Astrocyte of the hippocampus (primary cell): ENCODE data around the gene ATP6AP1.

ENCODE experiments used
- DNase-seq: peaks from one replicate; pipeline ENCODE4 v3.0.0; 2011; ENCODE audit warnings: low read depth, low spot score

The ATP6AP1 gene

DNA sequence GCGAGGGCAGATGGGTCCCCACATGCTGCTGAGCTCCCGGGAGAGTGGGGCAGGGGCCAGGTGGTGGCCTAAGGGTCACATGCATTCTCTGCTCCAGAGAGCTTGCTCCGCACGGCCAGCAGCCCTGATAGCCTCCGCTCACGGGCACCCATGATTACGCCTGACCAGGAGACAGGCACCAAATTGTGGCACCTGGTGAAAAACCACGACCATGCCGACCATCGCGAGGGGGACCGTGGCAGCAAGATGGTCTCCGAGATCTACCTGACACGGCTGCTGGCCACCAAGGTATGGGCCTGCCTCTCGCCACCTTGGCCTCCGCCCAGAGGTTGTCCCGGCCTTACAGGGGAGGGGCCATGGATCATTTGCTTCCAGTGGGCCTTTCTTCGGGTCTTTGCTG is 41.4 kb downstream of the ATP6AP1 start:
- DNase-seq = no peak

DNA sequence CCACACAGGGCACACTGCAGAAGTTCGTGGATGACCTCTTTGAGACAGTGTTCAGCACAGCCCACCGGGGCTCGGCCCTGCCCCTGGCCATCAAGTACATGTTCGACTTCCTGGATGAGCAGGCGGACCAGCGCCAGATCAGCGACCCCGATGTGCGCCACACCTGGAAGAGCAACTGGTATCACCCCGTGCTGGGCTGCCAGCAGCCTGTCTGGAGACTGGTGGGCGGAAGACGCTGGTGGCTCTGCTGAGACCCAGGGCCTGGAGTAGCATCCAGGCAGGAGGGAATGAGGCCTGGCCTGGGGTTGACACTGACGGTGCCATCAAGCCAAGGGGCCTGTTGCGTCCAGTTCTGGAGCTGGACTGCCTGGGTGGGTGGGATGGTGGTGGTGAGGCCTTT is 42.0 kb downstream of the ATP6AP1 start:
- no peak for DNase-seq

DNA sequence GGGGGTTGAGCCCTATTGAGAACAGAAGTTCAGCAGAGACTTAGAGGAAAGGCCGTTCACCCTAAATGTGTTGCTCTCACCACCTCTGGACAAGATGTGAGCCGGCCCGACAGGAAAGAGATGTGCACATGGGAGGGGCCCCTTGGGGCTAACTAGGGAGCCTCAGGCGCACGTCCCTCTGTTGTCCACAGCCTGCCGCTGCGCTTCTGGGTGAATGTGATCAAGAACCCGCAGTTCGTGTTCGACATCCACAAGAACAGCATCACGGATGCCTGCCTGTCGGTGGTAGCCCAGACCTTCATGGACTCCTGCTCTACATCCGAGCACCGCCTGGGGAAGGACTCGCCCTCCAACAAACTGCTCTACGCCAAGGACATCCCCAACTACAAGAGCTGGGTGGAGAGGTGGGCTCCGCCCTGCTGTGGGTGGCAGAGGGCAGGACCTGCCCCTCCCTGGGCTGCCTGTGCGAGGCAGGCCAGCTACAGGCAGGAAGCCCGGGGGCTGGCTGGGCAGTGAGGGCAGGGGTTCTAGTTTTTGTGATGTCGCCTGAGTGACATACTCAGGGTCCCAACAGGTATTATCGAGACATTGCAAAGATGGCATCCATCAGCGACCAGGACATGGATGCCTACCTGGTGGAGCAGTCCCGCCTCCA is 42.6 kb downstream of the ATP6AP1 start:
- no peak for DNase-seq

- no peak for DNase-seq
These were observed 43.6 kb downstream of the ATP6AP1 start for GRCh38 chrX:154471839-154472684.

- no peak for DNase-seq
These were observed 44.5 kb downstream of the ATP6AP1 start for GRCh38 chrX:154472685-154473632.

- no peak for DNase-seq
These were observed 45.2 kb downstream of the ATP6AP1 start for GRCh38 chrX:154473683-154474082.

GRCh38 chrX:154476821-154477220 is 48.3 kb downstream of the ATP6AP1 start:
- no peak for DNase-seq

DNA sequence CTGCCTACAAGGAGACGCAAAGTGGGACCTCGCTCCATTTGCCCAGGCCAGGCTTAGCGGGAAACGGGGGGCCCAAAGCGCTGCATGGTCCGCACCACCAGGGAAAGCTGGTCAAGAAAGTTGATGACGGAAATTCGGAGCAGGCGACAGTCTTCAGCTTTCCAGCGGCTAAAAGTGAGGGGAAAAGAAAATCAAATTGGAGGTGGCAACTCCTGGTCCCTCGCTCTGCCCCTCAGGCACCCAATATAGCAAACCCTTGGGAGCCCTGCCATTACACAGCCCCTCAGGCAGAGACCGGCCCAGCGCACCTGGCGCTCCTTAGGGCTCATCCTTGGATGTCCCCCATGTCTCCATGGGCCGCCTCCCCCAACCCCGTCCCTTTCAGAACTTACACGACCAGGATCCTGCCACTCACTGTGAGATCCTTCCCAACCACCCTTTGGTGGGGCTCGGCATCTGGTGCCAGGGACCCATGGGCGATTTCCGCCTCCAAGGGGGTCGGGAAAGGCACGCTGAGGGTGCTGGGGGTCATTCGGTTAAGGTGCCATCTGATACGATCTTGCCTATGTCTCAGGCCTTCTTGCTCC is 49.5 kb downstream of the ATP6AP1 start:
- DNase-seq = no peak

DNA sequence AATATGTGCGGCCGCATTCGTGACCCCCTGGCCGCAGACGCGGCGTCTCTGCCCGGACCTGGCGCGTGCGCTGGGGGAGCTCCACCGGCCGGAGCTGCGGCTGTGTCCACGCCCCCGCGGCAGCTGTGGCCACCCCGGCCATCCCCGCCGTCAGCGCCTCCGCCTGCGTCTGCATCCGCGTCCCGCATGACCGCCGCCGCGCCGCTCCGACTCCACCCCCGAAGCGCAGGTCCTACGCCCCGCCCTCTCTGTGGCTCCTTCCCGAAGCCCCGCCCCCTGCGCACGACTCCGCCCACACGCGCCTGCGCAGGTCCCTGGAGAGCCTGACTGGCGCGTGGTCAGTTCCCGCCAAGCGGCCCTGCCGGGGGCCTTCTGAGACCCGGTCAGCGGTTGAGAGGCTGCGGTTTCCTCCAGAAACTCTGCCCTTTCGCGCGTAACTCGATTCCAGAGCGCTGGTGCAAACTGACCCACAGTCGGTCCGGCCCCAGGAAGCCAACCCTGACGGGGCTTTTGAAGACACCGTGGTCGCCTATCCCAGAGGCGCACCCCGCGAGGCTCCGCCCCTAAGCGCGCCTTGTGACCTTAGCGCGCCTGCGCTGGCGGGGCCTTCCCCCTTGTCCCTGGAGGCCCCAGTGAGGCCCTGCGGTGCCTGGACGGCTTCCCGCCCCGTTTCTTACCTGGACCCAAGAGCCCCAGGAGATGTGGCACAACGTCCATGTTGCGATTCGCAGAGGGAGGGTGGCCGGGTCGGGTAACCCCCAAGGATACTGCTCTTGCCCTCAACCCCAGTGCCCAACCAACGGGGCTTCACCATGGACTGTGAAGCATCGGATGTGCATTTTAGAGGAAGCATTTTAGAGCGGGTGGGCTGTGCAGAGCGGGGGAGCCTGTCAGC is 50.5 kb downstream of the ATP6AP1 start, which contains the start of gene LAGE3:
Gene LAGE3 (minus strand): TSS at position 554 of the 895 bp plus-strand sequence. CDS start 366 bp downstream, at position 188.
- peak; percentile 95 for DNase-seq

GRCh38 chrX:154481195-154481594 is 52.7 kb downstream of the ATP6AP1 start:
- no peak for DNase-seq

GRCh38 chrX:154481911-154482601 is 53.6 kb downstream of the ATP6AP1 start:
- no peak for DNase-seq

- no peak for DNase-seq
These were observed 54.3 kb downstream of the ATP6AP1 start for GRCh38 chrX:154482786-154483185.

- no peak for DNase-seq
These were observed 54.8 kb downstream of the ATP6AP1 start for GRCh38 chrX:154483325-154483724.

GRCh38 chrX:154484255-154485149 is 56.0 kb downstream of the ATP6AP1 start:
- no peak for DNase-seq

- DNase-seq = no peak
These were observed 56.9 kb downstream of the ATP6AP1 start for GRCh38 chrX:154485150-154486051.

- DNase-seq = peak; percentile 46
These were observed 57.5 kb downstream of the ATP6AP1 start for GRCh38 chrX:154486052-154486395.
